ENCODE data around the gene KIAA0930.

DNA sequence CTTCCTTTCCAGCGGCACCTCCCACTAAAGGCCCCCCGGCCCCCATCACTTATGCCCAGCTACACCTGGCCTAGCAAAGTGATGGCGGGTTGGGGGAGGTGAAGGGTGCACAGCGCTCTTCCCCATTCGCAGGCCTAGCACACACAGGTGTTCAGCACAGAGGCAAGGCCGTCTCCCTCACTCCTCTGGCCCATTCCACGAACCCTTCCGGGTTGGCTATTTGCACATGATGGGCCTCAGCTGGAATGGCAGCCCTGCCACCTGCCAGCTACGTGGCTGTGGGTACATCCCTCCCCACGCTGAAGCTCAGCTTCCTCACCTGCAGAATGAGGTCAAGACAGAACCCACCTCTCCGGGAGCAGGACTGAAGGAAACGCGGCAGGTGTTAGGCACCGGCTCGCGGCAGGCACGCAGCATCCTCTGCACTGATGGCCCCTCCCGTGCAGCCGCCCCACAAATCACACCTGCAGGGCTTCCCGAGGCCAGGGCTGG, 4.8 kb downstream of the KIAA0930 start:
- no peak for TF ChIP-seq CTCF (IDR thresholded peaks at IDR 0.05)
- TF ChIP-seq EP300 (IDR thresholded peaks at IDR 0.05; ENCODE audit: low read depth) = no peak
